Ureter (tissue), 1 donor: Measurements from ENCODE around the gene CHST11. TPM values are rescaled to one million over a fixed set of nuclear protein-coding genes. Genes with fewer than 3 reads are reported as not detected.

ENCODE experiments used
- DNase-seq: peaks from one replicate; pipeline ENCODE4 v3.0.0-alpha.2; 2020; ENCODE audit warnings: low spot score
- total RNA-seq: library from RNA; stranded (reverse); gene quantifications from one replicate; pipeline ENCODE4 v1.2.4, GENCODE V29; 2023
- donor health status: DM: yes; HTN: yes; CAD: no.

Gene CHST11
- total RNA-seq, 1 donor from 2014 or later: 10.8 TPM

DNA sequence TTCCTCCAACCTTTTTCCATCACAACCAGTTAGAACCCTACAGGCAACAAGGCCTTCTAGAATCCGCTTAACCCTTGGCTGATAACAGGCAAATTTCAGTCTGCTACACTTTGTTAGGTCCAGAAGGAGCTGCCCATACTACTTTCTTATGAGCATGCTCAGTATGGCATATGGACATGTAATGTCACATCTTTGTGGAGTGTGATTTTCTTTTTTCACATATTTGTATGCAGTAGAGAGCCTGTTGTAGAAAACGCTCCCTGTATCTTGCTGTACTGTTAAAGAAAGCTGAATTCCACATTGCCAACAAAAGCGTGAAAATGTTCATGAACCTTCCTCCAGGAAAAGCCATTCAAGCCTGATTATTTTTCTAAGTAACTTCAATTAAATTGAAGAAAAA is 304.9 kb downstream of the CHST11 start:
- no peak for DNase-seq

DNA sequence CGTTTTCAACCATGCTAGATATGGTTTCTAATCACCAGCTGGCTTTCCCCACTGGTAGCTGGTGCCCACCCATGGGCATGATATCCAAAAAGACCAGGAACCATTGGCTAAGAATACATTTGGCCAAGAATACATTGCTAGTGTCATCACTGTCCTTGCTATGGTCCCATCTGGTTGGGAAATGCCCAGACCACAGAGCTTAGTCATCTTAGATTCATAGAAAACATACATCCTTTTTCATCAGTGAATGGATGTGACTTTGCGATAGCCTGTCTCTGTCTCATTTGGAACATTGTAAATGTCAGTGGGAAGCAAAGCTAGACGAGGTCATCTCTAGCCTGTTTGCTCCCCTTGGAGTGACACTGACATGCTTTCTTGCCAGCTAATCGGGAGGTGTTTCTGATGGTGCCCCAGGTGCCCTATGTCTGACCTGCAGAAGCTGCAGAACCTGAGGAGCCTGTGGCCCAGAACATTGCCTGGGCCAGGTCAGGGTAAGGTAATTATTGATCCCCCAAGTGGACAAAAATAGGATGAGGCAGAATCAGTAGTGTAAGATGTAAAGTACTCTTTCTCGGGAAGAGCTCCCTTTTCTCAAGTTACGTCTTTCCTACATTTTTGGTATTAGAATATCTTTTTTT is 306.5 kb downstream of the CHST11 start:
- no peak for DNase-seq

DNA sequence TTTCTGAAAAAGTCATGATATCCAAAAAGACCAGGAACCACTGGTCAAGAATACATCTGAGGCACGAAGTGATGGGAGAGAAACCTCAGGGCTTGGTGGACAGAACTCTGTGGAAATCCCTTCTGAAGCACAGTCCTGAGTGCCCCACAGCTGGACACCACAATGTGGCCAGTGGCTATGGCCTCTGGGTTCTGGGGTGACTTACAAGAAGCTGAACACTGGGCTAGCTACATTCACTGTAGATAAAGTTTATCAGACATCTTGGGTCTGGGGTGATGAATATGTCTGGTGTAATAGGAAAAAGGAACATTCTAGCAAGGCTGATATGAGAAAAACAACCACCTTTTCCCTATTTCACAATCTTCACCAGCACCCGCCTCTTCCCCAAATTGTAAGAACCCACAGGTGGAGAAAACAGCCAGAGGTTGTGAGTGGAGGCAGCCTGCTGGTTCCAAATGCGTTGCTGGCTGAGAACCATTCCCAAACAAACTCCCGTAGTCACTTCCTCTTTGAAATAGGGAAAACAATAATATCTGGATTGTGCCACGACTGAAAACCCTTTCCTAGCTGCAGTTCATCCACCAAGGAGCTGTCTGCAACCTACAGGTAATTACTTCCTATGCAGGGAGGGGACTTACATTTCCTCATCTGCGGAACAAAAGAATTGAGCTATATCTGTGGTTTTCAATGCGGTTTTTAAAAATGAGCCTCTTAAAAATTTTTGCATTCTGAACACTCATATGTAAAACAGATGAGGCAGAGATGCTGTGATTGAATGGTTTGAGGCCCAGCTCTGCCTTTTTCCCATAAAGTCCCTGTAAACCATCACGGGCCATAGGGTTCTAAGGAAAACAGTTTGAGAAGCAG is 307.7 kb downstream of the CHST11 start:
- no peak for DNase-seq

DNA sequence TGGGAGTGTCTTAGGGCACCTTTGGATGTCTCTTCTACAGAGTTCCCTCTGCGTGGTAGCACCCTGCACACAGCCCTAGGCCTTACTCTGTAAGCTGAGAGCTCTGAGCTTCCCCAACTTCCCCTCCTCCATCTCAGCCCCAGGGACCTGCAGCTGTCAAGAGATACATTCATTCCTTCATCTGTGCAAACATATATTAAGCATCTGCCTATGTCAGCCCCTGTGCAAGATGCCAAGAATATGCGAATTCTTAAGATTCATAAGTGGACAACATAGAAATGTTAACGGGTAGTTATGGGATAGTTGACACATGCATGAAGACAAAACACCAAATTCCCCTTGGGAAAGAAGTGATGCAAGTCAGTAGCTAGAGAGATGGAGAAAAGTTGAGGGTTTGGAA is 310.5 kb downstream of the CHST11 start:
- DNase-seq: no peak

DNA sequence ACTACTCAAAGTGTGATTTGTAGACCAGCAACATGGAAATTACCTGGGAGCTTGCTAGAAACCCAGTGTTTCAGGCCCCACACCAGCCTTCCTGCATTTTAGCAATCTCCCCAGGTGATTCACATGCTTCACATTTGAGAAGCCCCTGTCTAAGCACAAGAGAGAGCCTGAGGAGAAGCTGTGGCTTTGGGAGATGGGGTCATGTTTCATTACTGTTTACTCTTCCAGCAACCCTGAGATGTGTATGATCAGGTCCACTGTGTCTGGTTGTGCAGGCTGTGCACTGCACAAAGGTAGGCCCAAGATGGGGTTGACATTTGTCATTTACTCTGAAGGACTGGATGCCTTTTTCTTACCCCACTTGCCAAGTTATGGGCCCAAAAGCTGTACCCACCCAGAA is 311.3 kb downstream of the CHST11 start:
- DNase-seq: no peak

DNA sequence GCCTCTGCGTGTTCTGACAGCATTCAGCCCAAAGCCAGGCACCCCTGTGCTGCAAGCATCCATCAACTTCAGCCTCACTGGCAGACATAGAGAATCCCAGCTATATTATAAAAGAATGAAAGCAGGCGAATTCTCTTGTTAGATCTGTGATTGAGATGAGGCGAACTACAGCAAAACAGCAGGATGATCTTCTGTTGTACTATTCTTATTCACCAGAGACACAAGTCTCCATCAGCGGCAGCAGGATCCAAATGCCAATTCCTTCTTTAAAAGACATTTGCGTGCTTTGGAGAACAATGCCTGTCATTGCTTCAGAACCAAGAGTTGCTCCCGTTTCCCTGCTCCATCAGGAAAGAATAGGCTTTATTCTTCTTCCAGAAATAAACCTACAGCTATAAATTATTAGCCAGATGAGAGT is 312.4 kb downstream of the CHST11 start:
- no peak for DNase-seq

DNA sequence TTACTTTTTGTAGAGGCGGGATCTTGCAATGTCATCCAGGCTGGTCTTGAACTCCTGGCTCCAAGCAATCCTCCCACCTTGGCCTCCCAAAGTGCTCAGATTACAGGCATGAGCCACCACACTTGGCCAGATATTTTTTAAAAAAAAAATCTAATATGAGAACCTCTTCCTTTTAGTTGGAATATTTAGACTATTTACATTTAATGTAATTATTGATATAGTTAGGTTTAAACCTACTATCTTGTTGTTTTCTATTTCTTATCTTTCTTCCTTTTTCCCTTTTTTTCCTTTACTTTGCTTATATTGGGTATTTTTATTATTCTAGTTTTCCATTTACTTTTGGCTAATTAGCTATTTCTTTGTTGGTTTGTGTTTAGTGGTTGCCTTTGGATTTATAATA is 315.6 kb downstream of the CHST11 start:
- DNase-seq: no peak

DNA sequence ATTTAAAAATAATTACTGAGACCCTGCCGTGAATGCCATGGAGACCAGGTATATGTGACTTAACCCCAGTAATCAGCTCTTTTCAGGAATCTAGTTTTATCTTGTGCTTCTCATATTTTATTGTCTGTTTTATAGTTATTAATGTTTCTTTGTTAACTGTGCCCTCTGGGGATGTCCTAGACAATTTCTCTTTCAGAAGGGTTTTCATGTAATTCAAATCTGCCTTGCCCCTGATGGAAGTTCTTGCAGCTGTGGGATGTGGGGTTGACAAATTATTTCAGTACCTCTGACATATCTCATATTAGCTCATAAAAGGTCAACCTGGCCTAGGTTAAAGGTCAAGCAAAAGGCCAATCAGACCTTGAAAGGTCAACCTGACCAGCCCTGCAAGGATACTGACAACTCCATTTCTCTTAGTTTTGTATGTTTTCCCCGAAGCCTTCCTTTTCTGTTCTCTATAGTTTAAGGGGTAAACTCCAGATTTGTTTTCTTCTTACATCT is 319.0 kb downstream of the CHST11 start:
- no peak for DNase-seq

DNA sequence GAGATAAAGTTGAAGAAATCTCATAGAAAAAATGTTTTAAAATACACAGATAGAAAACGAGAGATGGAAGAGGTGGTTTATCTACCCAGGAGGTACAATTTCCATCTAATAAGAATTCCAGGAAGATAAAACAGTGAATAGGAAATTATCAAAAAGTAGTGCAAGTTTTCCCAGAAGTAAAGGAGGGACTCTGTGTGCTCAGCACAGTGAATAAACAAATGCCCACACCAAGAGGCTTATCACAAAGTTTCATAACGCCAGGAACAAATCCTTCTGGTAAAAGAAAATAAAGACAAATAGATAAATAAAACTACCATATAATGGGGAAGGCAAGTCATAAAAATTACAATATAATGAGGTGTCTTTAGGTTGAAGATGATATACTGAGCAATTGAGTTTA is 322.4 kb downstream of the CHST11 start:
- no peak for DNase-seq

DNA sequence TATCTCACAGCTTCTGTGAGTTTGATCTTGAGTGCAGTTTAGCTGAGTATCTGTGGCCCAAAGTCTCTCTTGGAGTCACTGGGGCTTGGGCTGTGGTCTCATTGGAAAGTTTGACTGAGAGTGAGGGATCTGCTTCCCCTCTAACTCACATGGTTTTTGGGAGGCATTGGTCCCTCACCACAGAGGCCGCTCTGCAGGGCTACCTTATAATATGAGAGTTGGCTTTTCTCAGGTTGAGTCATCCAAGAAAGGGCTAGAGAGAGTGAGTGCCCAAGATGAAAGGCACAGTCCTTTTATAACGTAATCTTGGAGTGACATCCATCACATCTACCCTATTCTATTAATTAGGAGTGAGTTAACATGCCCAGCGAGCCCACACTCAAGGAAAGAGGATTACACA is 325.5 kb downstream of the CHST11 start:
- no peak for DNase-seq

DNA sequence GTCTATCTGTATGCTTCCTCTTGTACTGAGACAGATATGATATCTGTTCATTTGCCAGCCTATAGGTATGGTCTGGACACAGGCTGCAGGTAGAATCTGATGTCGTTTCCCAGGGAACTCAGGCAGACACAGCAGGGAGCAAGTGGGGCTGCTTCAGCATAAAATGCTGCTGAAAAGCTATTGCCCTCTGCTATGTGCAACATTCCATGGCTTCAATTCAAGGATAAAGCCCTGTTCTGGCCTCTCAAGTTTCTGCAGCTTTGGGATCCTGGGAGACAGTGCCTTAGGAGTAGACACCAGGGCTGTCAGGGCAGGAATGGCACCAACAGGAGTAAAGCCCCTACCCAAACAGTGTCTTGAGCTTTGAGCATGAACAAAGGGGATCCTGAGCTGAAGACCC is 327.8 kb downstream of the CHST11 start:
- no peak for DNase-seq

DNA sequence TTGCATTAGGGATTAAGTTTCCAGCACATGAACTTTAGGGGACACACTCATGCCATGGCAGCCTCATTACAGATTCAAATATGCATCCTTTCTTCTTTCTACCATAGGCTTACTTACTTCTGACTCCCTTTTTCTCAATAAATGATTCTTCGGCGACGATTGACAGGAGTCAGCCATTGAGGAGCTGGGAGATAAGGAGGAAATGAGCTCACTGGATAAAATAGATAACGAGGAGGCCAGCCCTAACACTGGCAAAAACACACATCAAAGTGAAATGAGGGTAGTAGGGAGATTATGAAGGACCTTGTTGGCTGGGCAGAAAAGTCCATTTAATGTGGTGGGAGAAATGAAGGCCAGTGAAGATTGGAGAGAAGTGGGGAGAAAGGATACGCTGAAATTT is 329.1 kb downstream of the CHST11 start:
- DNase-seq: no peak

DNA sequence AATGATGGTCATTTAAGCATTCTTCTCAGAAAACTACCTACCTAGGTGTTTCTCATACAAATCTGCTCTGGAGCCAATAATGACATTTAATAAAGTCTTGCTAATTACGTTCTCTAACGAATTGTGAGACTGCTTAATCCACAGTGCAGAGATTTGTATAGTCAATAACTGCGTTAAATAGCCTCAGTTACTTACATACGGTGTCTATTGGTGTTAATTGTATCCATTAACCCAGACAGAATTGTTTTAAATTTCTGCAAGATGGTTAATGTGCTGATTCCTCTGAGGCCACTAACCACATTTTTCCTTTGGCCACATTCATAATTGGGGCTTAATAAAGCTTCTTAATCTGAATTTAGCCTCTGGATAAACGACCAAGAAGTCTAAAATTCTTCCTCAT is 329.6 kb downstream of the CHST11 start:
- no peak for DNase-seq

DNA sequence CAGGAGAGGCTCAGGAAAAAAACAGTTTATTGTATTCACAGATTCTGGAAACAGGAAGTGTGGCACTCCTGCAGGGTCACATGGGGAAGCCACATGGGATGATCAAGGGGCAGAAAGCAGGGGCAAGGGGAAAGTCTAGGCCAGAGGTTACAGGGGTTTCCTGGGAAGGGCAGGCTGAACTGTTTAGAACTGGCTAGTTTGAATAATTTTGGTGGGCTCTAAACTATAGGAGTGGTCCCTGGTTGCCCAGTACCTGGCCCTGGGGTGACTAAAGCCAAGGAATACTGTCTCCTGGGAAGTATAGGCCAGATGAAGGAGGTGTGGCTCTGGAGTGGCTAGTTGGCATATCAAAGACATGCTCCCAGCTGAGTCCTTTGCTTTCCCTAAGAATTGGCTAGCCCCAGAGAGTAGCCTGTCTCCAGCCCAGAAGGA is 332.1 kb downstream of the CHST11 start:
- DNase-seq: no peak

DNA sequence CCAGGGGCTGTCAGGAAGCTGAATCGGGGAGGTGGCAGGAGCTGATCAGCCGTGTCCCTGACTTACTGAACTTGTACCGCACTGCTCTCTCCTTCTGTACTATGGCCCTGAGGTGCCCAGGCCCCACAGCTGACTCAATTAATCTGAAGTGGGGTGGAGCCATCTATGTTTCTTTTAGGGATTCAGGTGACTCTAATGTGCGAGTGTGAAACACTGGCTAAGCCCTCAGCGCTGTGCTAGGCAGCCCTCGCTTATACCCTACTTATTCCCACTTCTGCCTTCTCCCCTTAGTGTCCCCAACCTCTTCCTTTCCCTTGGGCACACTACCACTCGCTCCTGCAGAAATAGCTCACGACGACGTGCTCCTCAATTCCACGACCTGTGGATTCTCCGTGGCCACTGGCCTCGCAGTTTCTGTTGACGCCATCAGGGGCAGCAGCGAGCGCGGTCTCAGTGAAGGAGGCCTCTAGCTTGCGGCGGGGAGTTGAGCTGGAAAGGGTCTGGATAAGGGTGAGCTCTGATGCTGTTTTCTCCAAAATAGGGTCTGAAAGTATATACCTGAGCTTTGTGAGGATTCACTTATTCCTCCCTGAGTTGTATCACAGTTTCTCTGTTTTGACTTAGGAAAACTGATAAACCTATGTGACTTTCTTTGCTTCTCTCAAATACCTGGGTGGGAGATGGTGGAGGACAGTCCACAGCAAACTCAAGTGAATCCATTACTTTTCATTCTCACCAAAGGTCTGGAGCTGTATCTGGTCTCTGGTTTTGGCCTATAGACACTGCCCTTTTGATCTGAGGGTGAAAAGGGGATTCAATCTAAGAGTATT is 333.8 kb downstream of the CHST11 start:
- DNase-seq: no peak

DNA sequence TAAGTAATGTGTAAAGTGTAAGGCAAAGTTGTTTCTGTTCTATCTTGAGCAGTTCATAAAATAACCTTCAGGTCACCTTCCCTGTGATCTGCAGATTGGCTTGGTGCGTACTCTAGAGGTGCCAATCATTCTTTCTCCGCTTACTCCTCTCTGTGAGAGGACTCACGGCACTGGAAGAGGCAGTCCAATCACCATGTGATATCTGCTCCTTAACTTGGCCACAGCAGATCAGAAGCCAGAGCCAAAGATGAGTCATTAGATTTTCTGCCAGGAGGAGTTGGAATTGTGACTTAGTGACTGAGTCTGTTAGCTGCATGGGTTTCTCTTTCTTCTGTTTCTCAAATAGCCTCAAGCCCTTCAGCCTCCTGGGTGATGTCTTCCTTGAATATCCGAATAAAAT is 335.8 kb downstream of the CHST11 start:
- no peak for DNase-seq

DNA sequence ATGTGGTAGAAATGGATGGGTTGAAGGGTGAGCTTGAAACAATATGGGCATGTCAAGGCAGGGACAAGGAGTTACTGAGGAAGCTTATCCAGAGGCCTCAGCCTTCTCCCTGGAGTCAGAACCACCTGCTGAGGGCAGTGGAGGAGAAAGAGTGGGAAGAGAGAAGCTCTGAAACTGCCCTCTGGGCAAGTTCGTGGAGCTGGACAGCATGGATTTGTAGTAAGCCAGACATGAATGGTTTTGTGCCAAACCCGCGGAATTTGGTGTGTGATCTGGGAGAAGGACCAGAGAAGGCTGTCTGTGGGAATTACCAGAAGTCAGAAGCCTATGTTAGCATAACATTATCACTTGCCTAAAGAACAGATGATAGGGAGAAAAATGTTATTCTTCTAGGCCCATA is 336.5 kb downstream of the CHST11 start:
- no peak for DNase-seq

DNA sequence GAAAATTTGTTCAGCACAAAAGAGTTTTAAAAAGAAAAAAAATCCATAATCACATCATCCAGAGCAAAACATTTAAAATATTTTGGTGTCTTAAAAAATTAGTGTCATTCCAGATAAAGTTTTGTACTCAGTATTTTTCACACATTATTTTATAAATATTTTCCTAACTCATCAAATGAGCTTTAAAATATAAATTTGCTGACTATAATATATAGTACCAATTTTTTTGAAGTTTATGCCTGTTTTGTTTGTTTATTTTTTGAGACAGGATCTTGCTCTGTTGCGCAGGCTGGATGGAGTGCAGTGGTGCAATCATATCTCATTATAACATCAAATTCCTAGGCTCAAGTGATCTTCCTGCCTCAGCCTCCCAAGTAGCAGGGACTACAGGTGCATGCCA is 337.2 kb downstream of the CHST11 start:
- no peak for DNase-seq

DNA sequence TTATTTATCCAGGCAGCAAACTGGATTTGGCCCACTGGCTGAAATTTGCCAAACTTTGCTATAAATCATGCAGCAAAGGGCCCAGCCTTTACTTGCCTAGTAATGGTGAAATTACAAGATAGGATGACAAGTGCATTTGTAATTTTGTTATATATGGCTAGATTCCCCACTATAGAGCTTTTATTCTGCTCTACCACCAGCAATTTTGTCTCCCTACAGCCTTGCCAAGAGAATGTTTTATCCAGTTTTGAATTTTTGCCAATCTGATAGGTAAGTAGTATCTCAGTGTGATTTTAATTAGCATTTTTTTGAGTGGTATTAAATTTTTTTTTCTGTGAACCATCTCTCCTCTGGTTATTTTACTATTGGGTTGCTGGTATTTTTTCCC is 339.7 kb downstream of the CHST11 start:
- DNase-seq: no peak

DNA sequence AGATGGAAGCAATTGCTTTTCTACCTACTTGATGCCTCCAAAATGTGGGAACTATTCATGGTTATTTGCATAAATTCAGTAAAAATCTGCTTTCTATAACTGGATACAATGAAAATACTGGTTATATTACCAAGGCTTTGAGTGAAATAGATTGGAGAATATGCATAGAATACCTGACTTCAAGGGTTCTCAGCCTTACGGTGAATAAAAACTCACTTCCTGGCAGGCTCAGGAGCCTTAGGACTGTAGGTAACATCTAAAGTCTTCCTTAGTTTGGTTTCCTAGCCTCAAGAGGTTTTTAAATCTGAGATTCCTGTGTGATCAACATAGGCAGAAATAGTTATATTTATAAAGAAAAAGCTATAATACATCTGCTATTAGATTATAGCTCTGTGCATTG is 342.7 kb downstream of the CHST11 start:
- DNase-seq: no peak

DNA sequence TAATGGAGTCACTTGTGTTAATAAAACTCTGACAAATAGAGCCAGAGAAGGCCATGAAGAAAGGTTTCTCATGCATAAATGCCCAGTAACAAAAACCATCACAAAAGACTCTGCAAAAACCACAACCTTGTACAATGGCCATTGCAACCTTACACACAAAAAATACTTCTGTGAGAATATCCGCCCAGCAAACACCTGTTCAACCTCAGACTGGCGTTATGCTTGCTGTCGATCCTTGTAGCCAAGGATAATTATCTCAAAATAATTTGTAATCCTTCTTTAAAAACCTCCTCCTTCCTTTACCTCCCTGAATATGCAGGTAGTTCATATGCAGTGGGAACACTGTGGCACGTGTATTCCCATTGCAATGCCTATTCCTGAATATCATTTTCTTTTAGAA is 344.3 kb downstream of the CHST11 start:
- DNase-seq: no peak

DNA sequence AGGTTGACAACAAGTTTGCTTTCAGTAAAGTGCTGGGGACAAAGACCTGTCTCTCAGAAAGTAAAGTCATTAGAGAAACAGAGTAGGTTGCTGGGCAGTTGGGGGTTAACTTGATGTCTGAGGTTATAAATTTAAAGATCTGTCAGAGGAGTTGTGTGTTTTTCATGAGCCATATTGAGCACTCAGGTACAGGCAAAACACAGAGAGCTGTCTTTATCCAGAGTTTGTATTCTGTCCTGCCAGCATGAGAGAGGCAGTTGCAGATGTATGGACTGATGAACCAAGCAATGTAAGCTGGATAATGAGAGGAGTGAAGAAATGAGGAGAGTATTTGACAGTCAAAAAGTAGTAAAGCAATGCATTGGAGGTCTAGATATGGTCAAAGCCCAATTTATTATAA is 344.7 kb downstream of the CHST11 start:
- no peak for DNase-seq
